Measurements from ENCODE around the gene POLR1A.

DNA sequence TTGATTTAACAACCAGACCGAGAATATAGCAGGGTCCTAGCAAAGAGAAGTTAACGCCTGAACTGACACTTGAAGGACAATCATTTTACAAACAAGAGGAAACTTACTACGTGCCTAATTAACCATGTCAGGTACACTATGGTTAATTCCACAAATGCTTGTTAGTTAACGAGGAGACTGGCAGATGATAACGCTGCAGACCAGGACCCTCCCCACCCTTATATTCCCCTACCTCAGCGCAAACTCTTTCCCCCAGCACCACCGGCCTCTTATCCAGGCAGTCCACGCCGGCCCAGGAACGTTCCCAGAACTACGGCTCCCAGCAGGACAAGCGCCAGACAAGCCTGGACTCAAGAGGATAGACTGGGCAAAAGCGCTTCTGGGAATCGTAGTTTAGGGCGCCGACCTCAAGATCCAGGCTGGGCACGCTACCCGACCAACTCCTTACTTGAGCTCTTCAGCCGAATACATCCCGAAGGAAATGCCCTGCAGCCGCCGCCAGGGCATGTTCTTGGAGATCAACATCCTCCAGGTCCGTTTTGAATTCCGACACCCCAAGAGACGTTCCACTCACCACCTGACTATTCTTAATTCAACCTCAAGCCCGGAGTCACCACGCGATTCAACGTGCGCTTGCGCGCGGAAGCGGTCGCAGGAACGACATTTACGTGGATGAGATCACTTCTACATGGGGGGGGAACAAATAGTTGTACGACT lies at the start of gene POLR1A:
- TF ChIP-seq MAX (CRISPR knock-in tag; IDR thresholded peaks at IDR 0.05) = peak; percentile 63; the same call in 1 of the 2 replicates
- TF ChIP-seq ZSCAN18 (CRISPR knock-in tag; IDR thresholded peaks at IDR 0.05) = no peak
- no peak; the same call in 1 of the 2 replicates for TF ChIP-seq FOXK1 (CRISPR knock-in tag; IDR thresholded peaks at IDR 0.05)
- no peak for TF ChIP-seq HMGXB4 (CRISPR knock-in tag; IDR thresholded peaks at IDR 0.05)
- no peak for TF ChIP-seq GABPB1 (CRISPR knock-in tag; IDR thresholded peaks at IDR 0.05)
- no peak for TF ChIP-seq IRF2 (CRISPR knock-in tag; IDR thresholded peaks at IDR 0.05; ENCODE audit: borderline replicate concordance, low read depth)
- no peak for TF ChIP-seq CTCF (IDR thresholded peaks at IDR 0.05)
- no peak for TF ChIP-seq CREB1 (CRISPR knock-in tag; IDR thresholded peaks at IDR 0.05)
- TF ChIP-seq PREB (CRISPR knock-in tag; IDR thresholded peaks at IDR 0.05; ENCODE audit: borderline replicate concordance) = no peak
- peak; percentile 5; the same call in 1 of the 2 replicates for TF ChIP-seq SP1 (CRISPR knock-in tag; conservative IDR thresholded peaks at IDR 0.05)
- no peak for TF ChIP-seq RELA (CRISPR knock-in tag; IDR thresholded peaks at IDR 0.05; ENCODE audit: borderline replicate concordance)
- no peak for TF ChIP-seq ZNF138 (CRISPR knock-in tag; conservative IDR thresholded peaks at IDR 0.05)
- no peak for TF ChIP-seq ZNF423 (CRISPR knock-in tag; IDR thresholded peaks at IDR 0.05)
- TF ChIP-seq ZNF232 (CRISPR knock-in tag; IDR thresholded peaks at IDR 0.05) = no peak
